Heart right ventricle (tissue), 16 donors: ENCODE data around the gene FTH1. TPM values are rescaled to one million over a fixed set of nuclear protein-coding genes. Genes with fewer than 3 reads are reported as not detected.
A peak's percentile ranks its signal among the peaks of the same experiment; 100 is the strongest.

Source experiments
- ATAC-seq, 8 donors: fragments of 200-7000 bp; cut with Tn5 transposase; one replicate each; pipeline ENCODE4 v1.9.1; 2020; ENCODE audit warnings: mild to moderate bottlenecking in 8 of 8, moderate library complexity in 8 of 8, moderate number of reproducible peaks in 1 of 8
- DNase-seq, 2 donors: peaks; one replicate each; pipeline ENCODE4 v3.0.0-alpha.2; 2020
- H3K27ac ChIP-seq, 10 donors: fragments of 200-600 bp; sonication (generic) in 2 of 10; one replicate each; pipeline versions ENCODE4 v1.5.0 to v1.8.0; 2020 to 2022; ENCODE audit warnings: mild to moderate bottlenecking in 3 of 10
- H3K27me3 ChIP-seq, 7 donors: fragments of 200-600 bp; one replicate each; pipeline ENCODE4 v1.8.0; 2021 to 2022; ENCODE audit warnings: mild to moderate bottlenecking in 2 of 7
- H3K36me3 ChIP-seq, 9 donors: fragments of 200-600 bp; sonication (generic) in 1 of 9; one replicate each; pipeline versions ENCODE4 v1.5.0 to v1.8.0; 2020 to 2022; ENCODE audit warnings: mild to moderate bottlenecking in 2 of 9
- H3K4me1 ChIP-seq, 9 donors: fragments of 200-600 bp; sonication (generic) in 1 of 9; one replicate each; pipeline versions ENCODE4 v1.5.0 to v1.8.0; 2020 to 2022; ENCODE audit warnings: mild to moderate bottlenecking in 4 of 9
- H3K4me3 ChIP-seq, 10 donors: fragments of 200-600 bp; sonication (generic) in 2 of 10; one replicate each; pipeline versions ENCODE4 v1.5.0 to v1.8.0; 2020 to 2022; ENCODE audit warnings: mild to moderate bottlenecking in 7 of 10, moderate library complexity in 2 of 10
- H3K9me3 ChIP-seq, 11 donors: fragments of 200-600 bp in 10 of 11; sonication (generic) in 2 of 11; one replicate each; pipeline versions ENCODE4 v1.5.0 to v1.8.0; 2013 to 2022; ENCODE audit warnings: mild to moderate bottlenecking in 2 of 11, control low read depth in 1 of 11, moderate library complexity in 1 of 11
- CTCF ChIP-seq, 9 donors: fragments of 200-600 bp; sonication (generic) in 2 of 9; IDR thresholded peaks; one replicate each; pipeline versions ENCODE4 v1.5.0 to v1.8.0; 2021 to 2022; ENCODE audit warnings: antibody characterized with exemption in 9 of 9, mild to moderate bottlenecking in 5 of 9, moderate library complexity in 1 of 9
- WGBS, 2 donors: extraction: QIAGEN DNeasy Blood & Tissue Kit; methylation state at CpG; one replicate each; pipeline ENCODE4 v1.1.7; 2013; ENCODE audit warnings: inconsistent platforms in 1 of 2; 5-methylcytosine and 5-hydroxymethylcytosine counted together
- intact Hi-C, 10 donors: fragments of 100-400 bp; cut with DNase I; formaldehyde crosslinking; loops; one replicate each; pipeline versions ENCODE4 v1.11.1 to v1.14.2; 2022
- polyA plus RNA-seq, 2 donors: library from polyadenylated mRNA; stranded (reverse); fragments of 200-250 nt; gene quantifications; one replicate each; pipeline ENCODE4 v1.2.3, GENCODE V29; 2013
- total RNA-seq, 10 donors: library from RNA; stranded (reverse); fragmentation: NEBNext Ultra II Directional in 3 of 10; extraction: Animal tissue kit (Norgen Biotek cat#: 25700) in 3 of 10; gene quantifications; one replicate each; pipeline versions ENCODE4 v1.2.1 to v1.2.4, GENCODE V29; 2021 to 2023
- donor health status: Arrhythmogenic right ventricular cardiomyopathy.
- donor health status: ischemic (EF 13 %, LVEDD 7.1; RV severe dilation, severe dysfunction).
- donor health status: healthy with polysubstance abuse.
- donor health status: DM: no; HTN: yes; CAD: no.
- donor health status: DM: no; HTN: no; CAD: no.
- donor health status: ischemic (EF 25% LVEDD 6.9; RV normal size, moderate dysfunction).
- donor health status: ischemic (EF 25% LVEDD 5.7; RV mildly dilated, moderate dysfunction).
- donor health status: healthy.
- donor health status: DM: yes; HTN: yes; CAD: no.
- donor health status: Ischemic cardiomyopathy.
- donor health status: ischemic (EF 35%, LVEDD 5.7; RV mildly dilated, moderate dysfunction).
- donor health status: nonischemic (EF 11% LVEDD 7.7; RV severe dilation, severe dysfunction).
- donor health status: DM: yes; HTN: yes; CAD: no.
- donor health status: PGD.
- donor health status: ischemic (EF 29% LVEDD 5.4; RV normal size, mild dysfunction).
- donor health status: nonischemic (EF 23%, LVEDD 6.1; RV moderate dilation, normal function).

Gene FTH1
- total and polyA plus RNA-seq, 12 donors: 1,346 to 5,199 (median 2,962) TPM

- no peak for TF ChIP-seq CTCF (IDR thresholded peaks at IDR 0.05)
- no peaks in the 10 kb centered on the region for H3K36me3 ChIP-seq
- H3K9me3 ChIP-seq: no peaks in the 10 kb centered on the region
- intact Hi-C loops: loop anchor here in 5 of 10 donors (5.0 to 10.0 kb wide), 3 partner anchors 47 to 158 kb away; partner anchors contain the start of gene FADS1 (in 1 of the 5)
- DNase-seq (no peak), ATAC-seq (no peak)
- 67 to 77% methylated on average over 14 of the region's 14 CpGs for WGBS, 2 donors
- H3K4me1 ChIP-seq: peaks cover 32 to 87% (median 76%) of the 10 kb centered on the region in 9 donors
- no peak overlapping the region for H3K4me3 ChIP-seq
- peak overlapping the region in 5 of 10 donors; percentile 7 to 46 (median 23) for H3K27ac ChIP-seq
- H3K27me3 ChIP-seq: no peaks in the 10 kb centered on the region
These were observed 7.6 kb upstream of the FTH1 start for GRCh38 chr11:61974766-61975631.

DNA sequence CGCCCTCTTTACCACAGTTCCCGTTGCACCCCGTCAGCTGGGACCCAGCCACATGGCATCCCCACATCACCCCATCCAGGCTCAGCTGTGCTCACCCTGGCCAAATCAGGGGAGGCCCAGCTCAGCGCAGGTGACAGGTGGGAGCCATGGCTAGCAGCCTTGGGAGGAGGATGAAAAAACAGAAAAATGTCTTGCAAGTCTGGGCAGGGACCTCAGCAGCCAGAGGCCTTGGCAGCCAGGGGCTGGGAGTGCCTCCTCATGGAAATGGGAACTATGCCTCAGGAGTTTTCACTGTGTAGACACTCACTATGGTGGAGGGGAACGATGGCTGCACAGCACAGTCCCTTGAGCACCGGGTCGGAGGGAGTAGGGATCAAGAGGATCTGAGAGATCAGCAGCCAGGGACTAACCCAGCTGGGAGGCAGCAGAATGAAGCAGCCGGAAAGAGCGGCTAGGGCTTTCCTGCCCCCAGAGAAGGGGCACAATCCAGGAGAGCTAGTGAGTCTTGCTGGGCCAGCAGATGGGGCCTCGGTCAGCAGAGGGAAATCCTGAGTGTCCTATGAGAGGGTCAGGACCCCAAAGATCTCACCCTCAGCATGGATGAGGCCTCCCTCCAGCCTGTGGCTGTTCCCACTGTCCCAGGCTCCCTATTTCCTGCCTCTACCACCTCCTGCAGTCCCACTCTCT is 6.2 kb upstream of the FTH1 start:
- no peaks in the 10 kb centered on the region for H3K9me3 ChIP-seq
- TF ChIP-seq CTCF (IDR thresholded peaks at IDR 0.05): no peak
- H3K27me3 ChIP-seq: no peaks in the 10 kb centered on the region
- peaks cover 27 to 94% (median 80%) of the 10 kb centered on the region in 9 donors for H3K4me1 ChIP-seq
- H3K4me3 ChIP-seq: no peak overlapping the region
- no peak for DNase-seq
- H3K36me3 ChIP-seq: no peaks in the 10 kb centered on the region
- no peak for ATAC-seq
- intact Hi-C loops: loop anchor here in 4 of 10 donors (2.0 to 10.0 kb wide), 3 partner anchors 51 to 156 kb away; partner anchors contain the start of gene FADS1 (in 1 of the 4)
- WGBS, 2 donors: 76 to 80% methylated on average over 10 of the region's 10 CpGs
- peak overlapping the region; percentile 86 to 100 (median 95) for H3K27ac ChIP-seq

- WGBS, 2 donors: 58 to 60% methylated on average over 11 of the region's 11 CpGs
- ATAC-seq (peak in 2 of 8 donors; percentile 2), DNase-seq (no peak)
- Histone ChIP-seq H3K4me1 (peaks cover 23 to 94% (median 81%) of the 10 kb centered on the region in 9 donors), H3K27ac (peak overlapping the region; percentile 86 to 100 (median 95)), H3K4me3 (peak overlapping the region in 1 of 10 donors; percentile 23), H3K9me3 (no peaks in the 10 kb centered on the region), H3K27me3 (no peaks in the 10 kb centered on the region), H3K36me3 (no peaks in the 10 kb centered on the region)
- intact Hi-C loops: loop anchor here in 4 of 10 donors (2.0 to 10.0 kb wide), 3 partner anchors 52 to 156 kb away; partner anchors contain the start of gene FADS1 (in 1 of the 4)
- TF ChIP-seq CTCF (IDR thresholded peaks at IDR 0.05): no peak
These were observed 5.4 kb upstream of the FTH1 start for GRCh38 chr11:61972672-61973475.
